Thoracic aorta (tissue), 2 donors: ENCODE measurements around the gene VASN. TPM values are rescaled to one million over a fixed set of nuclear protein-coding genes. Genes with fewer than 3 reads are reported as not detected.

Experiments used
- ATAC-seq: fragments of 150-250 bp; one replicate; pipeline ENCODE4 v1.8.0; 2017; ENCODE audit warnings: low read depth; ENCODE audit not compliant: insufficient number of reproducible peaks, low FRiP score
- DNase-seq: peaks from one replicate; pipeline ENCODE4 v3.0.0-alpha.2; 2020; ENCODE audit warnings: low spot score
- H3K27ac ChIP-seq, 2 donors: fragments of 200-600 bp; sonication (generic); 1 replicate in 1 of 2; 2 replicates in 1 of 2; pipeline ENCODE4 v1.5.1; 2016; ENCODE audit warnings: mild to moderate bottlenecking in 2 of 2, moderate library complexity in 2 of 2
- H3K27me3 ChIP-seq: fragments of 200-600 bp; sonication (generic); replicated peaks from 2 replicates; pipeline ENCODE4 v1.6.0; 2016; ENCODE audit warnings: mild to moderate bottlenecking; ENCODE audit not compliant: insufficient read depth
- H3K36me3 ChIP-seq: fragments of 200-600 bp; sonication (generic); one replicate; pipeline ENCODE4 v1.5.1; 2016
- H3K4me1 ChIP-seq, 2 donors: fragments of 200-600 bp; sonication (generic); 1 replicate in 1 of 2; 2 replicates in 1 of 2; pipeline versions ENCODE4 v1.5.1 to v1.6.0; 2016; ENCODE audit warnings: low read depth in 2 of 2, mild to moderate bottlenecking in 1 of 2; ENCODE audit not compliant: control insufficient read depth in 1 of 2
- H3K4me3 ChIP-seq: fragments of 200-600 bp; sonication (generic); 2 replicates; pipeline ENCODE4 v1.5.1; 2016; ENCODE audit warnings: mild to moderate bottlenecking
- H3K9me3 ChIP-seq: fragments of 200-600 bp; sonication (generic); 2 replicates; pipeline ENCODE4 v1.5.1; 2016
- CTCF ChIP-seq: fragments of 200-600 bp; sonication (generic); IDR thresholded peaks from one replicate; pipeline ENCODE4 v1.5.1; 2019; ENCODE audit warnings: antibody characterized with exemption
- total RNA-seq, 2 donors: library from RNA; depleted of rRNA; stranded (reverse); fragments of >200 nt; gene quantifications; one replicate each; pipeline versions ENCODE4 v1.1.0 to v1.2.3, GENCODE V29; 2016

VASN gene
- total RNA-seq, 2 donors from 2014 or later, result 197 to 217 TPM

GRCh38 chr16:4414187-4414917 is 42.7 kb downstream of the VASN start:
- ATAC-seq, result no peak
- Histone ChIP-seq H3K36me3 (no peaks in the 10 kb centered on the region), H3K27ac (peak overlapping the region in 1 of 2 donors; percentile 77), H3K4me1 (peaks cover 6 to 18% of the 10 kb centered on the region in 2 donors), H3K9me3 (no peaks in the 10 kb centered on the region), H3K4me3 (peak overlapping the region; percentile 97), H3K27me3 (no peaks in the 10 kb centered on the region)
- no peak for DNase-seq
- TF ChIP-seq CTCF, result no peak

GRCh38 chr16:4415538-4416199 is 44.0 kb downstream of the VASN start:
- no peak for TF ChIP-seq CTCF
- Histone ChIP-seq H3K4me3 (peak overlapping the region; percentile 97), H3K36me3 (no peaks in the 10 kb centered on the region), H3K9me3 (no peaks in the 10 kb centered on the region), H3K27ac (peak overlapping the region; percentile 56 to 77), H3K27me3 (no peaks in the 10 kb centered on the region), H3K4me1 (peaks cover 6 to 14% of the 10 kb centered on the region in 2 donors)
- ATAC-seq, result no peak
- no peak for DNase-seq

- Histone ChIP-seq H3K4me3 (peak within 1 kb of the TSS; percentile 97), H3K4me1 (peaks cover 6 to 11% of the 10 kb centered on the region in 2 donors), H3K36me3 (no peaks in the 10 kb centered on the region), H3K27me3 (no peaks in the 10 kb centered on the region), H3K27ac (peak within 1 kb of the TSS; percentile 56 to 77), H3K9me3 (no peaks in the 10 kb centered on the region)
- peak; percentile 10 for TF ChIP-seq CTCF
- ATAC-seq (peak; percentile 90), DNase-seq (peak; percentile 82)
Measured at GRCh38 chr16:4416200-4417032, 44.8 kb downstream of the VASN start, which contains the start of gene CORO7. Gene CORO7 (minus strand): TSS chr16:4416596. CDS start chr16:4416518, 78 bp downstream.

GRCh38 chr16:4419402-4419959 is 47.8 kb downstream of the VASN start:
- DNase-seq (no peak), ATAC-seq (no peak)
- no peaks in the 10 kb centered on the region for H3K27me3 ChIP-seq
- no peak overlapping the region for H3K27ac ChIP-seq
- H3K36me3 ChIP-seq, result no peaks in the 10 kb centered on the region
- H3K4me3 ChIP-seq, result no peak overlapping the region
- H3K9me3 ChIP-seq, result no peaks in the 10 kb centered on the region
- peaks cover 6 to 13% of the 10 kb centered on the region in 2 donors for H3K4me1 ChIP-seq
- no peak for TF ChIP-seq CTCF
